Measurements from ENCODE around the gene MFAP5. TPM values are rescaled to one million over a fixed set of nuclear protein-coding genes. Genes with fewer than 3 reads are reported as not detected.

The MFAP5 gene
- total RNA-seq (2021; ENCODE audit: unreplicated experiment) (not detected), Bru-seq, nascent RNA (not detected), BruChase-seq, experiment 1, labeled RNA remaining after a 6-hour chase (percentile 5 among the genes with signal in this experiment), BruChase-seq, experiment 2, labeled RNA remaining after a 2-hour chase (percentile 5 among the genes with signal in this experiment)
- polyA plus RNA-seq (2012): not detected in 2 replicates
- long read RNA-seq: 0 reads

GRCh38 chr12:8662593-8662992 is at the start of gene MFAP5:
Gene MFAP5 (minus strand): TSS chr12:8662826. CDS start chr12:8662104, 722 bp downstream.
- H3K27ac ChIP-seq (ENCODE audit: low read depth, low read length): no peak within 1 kb of the TSS
- H3K27me3 ChIP-seq (ENCODE audit: insufficient read depth, low read length): peaks cover 16% of the 10 kb centered on the region
- H3K9me2 ChIP-seq (ENCODE audit: insufficient read depth): no peaks in the 10 kb centered on the region
- no peak within 1 kb of the TSS for H2AFZ ChIP-seq (ENCODE audit: low read depth, low read length, poor library complexity, severe bottlenecking)
- no peak within 1 kb of the TSS for H3K4me2 ChIP-seq (ENCODE audit: low read length)
- no peak within 1 kb of the TSS for H3K4me3 ChIP-seq (replicated peaks in 1 of 2; ENCODE audit: low read depth in 1 of 2, low read length in 2 of 2)
- TF ChIP-seq MAX (IDR thresholded peaks at IDR 0.05) (no peak), CBX3 (IDR thresholded peaks at IDR 0.05; ENCODE audit: low read depth) (no peak), ELF1 (IDR thresholded peaks at IDR 0.05; ENCODE audit: borderline replicate concordance, low read depth) (no peak), FOSL1 (IDR thresholded peaks at IDR 0.05; ENCODE audit: low read depth) (no peak), CTCF (IDR thresholded peaks at IDR 0.05 in 2 of 3, conservative IDR thresholded peaks at IDR 0.05 in 1 of 3; ENCODE audit: borderline replicate concordance in 1 of 3, insufficient read depth in 1 of 3, low read depth in 2 of 3, low read length in 2 of 3) (no peak), EZH2phosphoT487 (IDR thresholded peaks at IDR 0.05; ENCODE audit: borderline replicate concordance) (no peak), TCF7L2 (IDR thresholded peaks at IDR 0.05; ENCODE audit: borderline replicate concordance, extremely low read depth, insufficient read depth, insufficient read length) (no peak), SRF (IDR thresholded peaks at IDR 0.05; ENCODE audit: low read depth) (no peak), YY1 (IDR thresholded peaks at IDR 0.05; ENCODE audit: extremely low read depth, insufficient replicate concordance, low read depth, low read length) (no peak), ZFX (IDR thresholded peaks at IDR 0.05) (no peak), CEBPB (IDR thresholded peaks at IDR 0.05; ENCODE audit: low read depth) (no peak), ZNF274 (IDR thresholded peaks at IDR 0.05; ENCODE audit: low read depth, low read length) (no peak)
- H4K20me1 ChIP-seq (ENCODE audit: insufficient read depth): no peaks in the 10 kb centered on the region
- no peak within 1 kb of the TSS for H3K9ac ChIP-seq (ENCODE audit: low read length)
- BruUV-seq (replicated peaks): no TSS peak
- ChIA-PET POLR2A (no interaction called here), CTCF (no interaction called here), RAD21 (ENCODE audit: low non-redundant PET in 1 of 2, low total read pairs in 2 of 2, uncharacterized antibody in 2 of 2, unreplicated experiment in 2 of 2) (interaction anchor here in 1 of 2 experiments (0.5 kb wide), 1 partner anchor 365 kb away, joined by 3 read pairs; no protein-coding TSS in a partner anchor)
- no peak for DNase-seq (ENCODE audit: low read depth, low spot score)
- H3K79me2 ChIP-seq (ENCODE audit: insufficient read depth, low read length): no peaks in the 10 kb centered on the region
- no peak for ATAC-seq
- intact Hi-C loops (cut with micrococcal nuclease): no loop called here
- H3K36me3 ChIP-seq (ENCODE audit: control insufficient read depth in 1 of 2, insufficient read depth in 2 of 2, low read length in 2 of 2): no peaks in the 10 kb centered on the region
- 0 out of 4 replicates have a peak, but pooled peaks cover 0 to 3% of the 10 kb centered on the region in 2 experiments for H3K4me1 ChIP-seq (ENCODE audit: control insufficient read depth in 1 of 2, insufficient read depth in 2 of 2, low read length in 2 of 2)
- H3K9me3 ChIP-seq (ENCODE audit: control insufficient read depth in 1 of 2, insufficient read depth in 1 of 2, low read depth in 1 of 2, low read length in 2 of 2): no peaks in the 10 kb centered on the region
